ENCODE results near the gene NRL. TPM values are rescaled to one million over a fixed set of nuclear protein-coding genes. Genes with fewer than 3 reads are reported as not detected.

Gene NRL
- total RNA-seq, result 2.8 TPM

GRCh38 chr14:24114532-24115421 is at the start of gene NRL, which contains the start of gene DCAF11:
NRL (minus strand) TSS chr14:24114949; CDS start chr14:24082848, 32,101 bp downstream.
DCAF11 (plus strand) TSS chr14:24114777; CDS start chr14:24115595, 818 bp downstream.
- DNase-seq (ENCODE audit: low spot score), result peak; percentile 99

GRCh38 chr14:24162093-24162492 is 47.3 kb upstream of the NRL start:
- no peak for DNase-seq (ENCODE audit: low spot score)

- DNase-seq (ENCODE audit: low spot score), result peak; percentile 98
Observed at GRCh38 chr14:24160850-24161804, 46.4 kb upstream of the NRL start, which contains the start of gene IRF9. IRF9 (plus strand) TSS chr14:24161265; CDS start chr14:24162145, 880 bp downstream.

- no peak for DNase-seq (ENCODE audit: low spot score)
Observed at GRCh38 chr14:24160499-24160849, 45.7 kb upstream of the NRL start.

- no peak for DNase-seq (ENCODE audit: low spot score)
Observed at GRCh38 chr14:24159777-24160498, 45.2 kb upstream of the NRL start.

- no peak for DNase-seq (ENCODE audit: low spot score)
Observed at GRCh38 chr14:24157331-24157730, 42.6 kb upstream of the NRL start.

- DNase-seq (ENCODE audit: low spot score), result no peak
Observed at GRCh38 chr14:24156840-24157239, 42.1 kb upstream of the NRL start.

GRCh38 chr14:24155100-24155499 is 40.4 kb upstream of the NRL start:
- DNase-seq (ENCODE audit: low spot score), result no peak

GRCh38 chr14:24151404-24152080 is 36.8 kb upstream of the NRL start:
- DNase-seq (ENCODE audit: low spot score), result no peak

GRCh38 chr14:24150993-24151392 is 36.2 kb upstream of the NRL start:
- no peak for DNase-seq (ENCODE audit: low spot score)

GRCh38 chr14:24150567-24150966 is 35.8 kb upstream of the NRL start:
- no peak for DNase-seq (ENCODE audit: low spot score)

- DNase-seq (ENCODE audit: low spot score), result no peak
Observed at GRCh38 chr14:24150061-24150460, 35.3 kb upstream of the NRL start.

- DNase-seq (ENCODE audit: low spot score), result no peak
Observed at GRCh38 chr14:24149302-24149969, 34.7 kb upstream of the NRL start.

GRCh38 chr14:24147761-24148428 is 33.1 kb upstream of the NRL start:
- no peak for DNase-seq (ENCODE audit: low spot score)

GRCh38 chr14:24146978-24147760 is 32.4 kb upstream of the NRL start, which contains the start of gene RNF31:
RNF31 (plus strand) TSS chr14:24147498; CDS start chr14:24147699, 201 bp downstream.
- peak; percentile 98 for DNase-seq (ENCODE audit: low spot score)

GRCh38 chr14:24146453-24146977 is 31.8 kb upstream of the NRL start, which contains the start of gene PSME2:
PSME2 (minus strand) TSS chr14:24146610; CDS start chr14:24146581, 29 bp downstream.
- DNase-seq (ENCODE audit: low spot score), result peak; percentile 93

GRCh38 chr14:24145690-24146452 is 31.1 kb upstream of the NRL start:
- no peak for DNase-seq (ENCODE audit: low spot score)

- no peak for DNase-seq (ENCODE audit: low spot score)
Observed at GRCh38 chr14:24145219-24145618, 30.5 kb upstream of the NRL start.

Data from mucosa of gallbladder (tissue), 1 donor.